NB4 (cell line): ENCODE measurements around the gene SPRED3.

ENCODE experiments used
- DNase-seq: peaks from one replicate; pipeline ENCODE4 v3.0.0; 2010; ENCODE audit warnings: low read depth
- H3K4me3 ChIP-seq: one replicate; pipeline ENCODE4 v1.5.1; 2011; ENCODE audit warnings: mild to moderate bottlenecking, low read depth, low read length, moderate library complexity
- MYC ChIP-seq: IDR thresholded peaks from 2 replicates; pipeline ENCODE4 v1.6.1; 2011; ENCODE audit warnings: low read depth, low read length
- POLR2A ChIP-seq: IDR thresholded peaks from 2 replicates; pipeline ENCODE4 v1.6.1; 2011; ENCODE audit warnings: mild to moderate bottlenecking; ENCODE audit not compliant: insufficient read length; ENCODE audit errors: extremely low read depth
- TF ChIP-seq, protein P1 (sequence below): IDR thresholded peaks from 2 replicates; pipeline ENCODE4 v1.6.1; 2011; ENCODE audit warnings: low read depth, low read length
- TF ChIP-seq, protein P2 (sequence below): IDR thresholded peaks from one replicate; pipeline ENCODE4 v1.5.1; 2012; ENCODE audit warnings: low read depth, low read length

The SPRED3 gene

DNA sequence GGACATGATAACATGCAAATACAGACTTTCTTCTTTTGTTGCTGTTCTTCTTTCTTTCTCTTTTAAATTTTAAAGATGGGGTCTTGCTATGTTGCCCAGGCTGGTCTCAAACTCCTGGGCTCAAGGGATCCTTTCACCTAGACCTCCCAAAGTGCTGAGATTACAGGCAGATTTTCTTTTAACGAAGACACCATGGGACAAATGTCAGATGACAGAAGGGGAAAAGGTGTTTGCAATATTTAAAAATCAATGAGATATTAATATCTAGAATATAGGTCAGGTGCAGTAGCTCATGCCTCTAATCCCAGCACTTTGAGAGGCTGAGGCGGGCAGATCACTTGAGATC, 41.3 kb downstream of the SPRED3 start:
- no peak overlapping the region for H3K4me3 ChIP-seq
- no peak for DNase-seq
- TF ChIP-seq POLR2A = no peak

DNA sequence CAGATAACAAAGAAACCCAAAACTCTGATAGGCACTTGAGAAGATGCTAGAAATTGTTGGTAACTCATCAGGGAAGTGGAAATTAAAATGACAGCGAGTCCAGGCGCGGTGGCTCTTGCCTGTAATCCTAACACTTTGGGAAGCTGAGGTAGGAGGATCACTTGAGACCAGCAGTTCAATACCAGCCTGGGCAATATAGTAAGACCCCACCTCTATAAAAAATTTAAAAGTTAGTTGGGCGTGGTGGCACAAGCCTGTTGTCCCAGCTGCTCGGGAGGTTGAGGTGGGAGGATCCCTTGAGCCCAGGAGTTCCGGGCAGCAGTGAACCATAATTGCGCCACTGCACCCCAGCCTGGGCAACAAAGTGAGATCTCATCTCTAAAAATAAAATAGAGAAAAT, 42.4 kb downstream of the SPRED3 start:
- DNase-seq = no peak
- TF ChIP-seq MYC (no peak), POLR2A (no peak)
- TF ChIP-seq, protein P1, sequence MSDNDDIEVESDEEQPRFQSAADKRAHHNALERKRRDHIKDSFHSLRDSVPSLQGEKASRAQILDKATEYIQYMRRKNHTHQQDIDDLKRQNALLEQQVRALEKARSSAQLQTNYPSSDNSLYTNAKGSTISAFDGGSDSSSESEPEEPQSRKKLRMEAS = no peak
- TF ChIP-seq, protein P2, sequence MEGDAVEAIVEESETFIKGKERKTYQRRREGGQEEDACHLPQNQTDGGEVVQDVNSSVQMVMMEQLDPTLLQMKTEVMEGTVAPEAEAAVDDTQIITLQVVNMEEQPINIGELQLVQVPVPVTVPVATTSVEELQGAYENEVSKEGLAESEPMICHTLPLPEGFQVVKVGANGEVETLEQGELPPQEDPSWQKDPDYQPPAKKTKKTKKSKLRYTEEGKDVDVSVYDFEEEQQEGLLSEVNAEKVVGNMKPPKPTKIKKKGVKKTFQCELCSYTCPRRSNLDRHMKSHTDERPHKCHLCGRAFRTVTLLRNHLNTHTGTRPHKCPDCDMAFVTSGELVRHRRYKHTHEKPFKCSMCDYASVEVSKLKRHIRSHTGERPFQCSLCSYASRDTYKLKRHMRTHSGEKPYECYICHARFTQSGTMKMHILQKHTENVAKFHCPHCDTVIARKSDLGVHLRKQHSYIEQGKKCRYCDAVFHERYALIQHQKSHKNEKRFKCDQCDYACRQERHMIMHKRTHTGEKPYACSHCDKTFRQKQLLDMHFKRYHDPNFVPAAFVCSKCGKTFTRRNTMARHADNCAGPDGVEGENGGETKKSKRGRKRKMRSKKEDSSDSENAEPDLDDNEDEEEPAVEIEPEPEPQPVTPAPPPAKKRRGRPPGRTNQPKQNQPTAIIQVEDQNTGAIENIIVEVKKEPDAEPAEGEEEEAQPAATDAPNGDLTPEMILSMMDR = no peak
- H3K4me3 ChIP-seq = no peak overlapping the region

DNA sequence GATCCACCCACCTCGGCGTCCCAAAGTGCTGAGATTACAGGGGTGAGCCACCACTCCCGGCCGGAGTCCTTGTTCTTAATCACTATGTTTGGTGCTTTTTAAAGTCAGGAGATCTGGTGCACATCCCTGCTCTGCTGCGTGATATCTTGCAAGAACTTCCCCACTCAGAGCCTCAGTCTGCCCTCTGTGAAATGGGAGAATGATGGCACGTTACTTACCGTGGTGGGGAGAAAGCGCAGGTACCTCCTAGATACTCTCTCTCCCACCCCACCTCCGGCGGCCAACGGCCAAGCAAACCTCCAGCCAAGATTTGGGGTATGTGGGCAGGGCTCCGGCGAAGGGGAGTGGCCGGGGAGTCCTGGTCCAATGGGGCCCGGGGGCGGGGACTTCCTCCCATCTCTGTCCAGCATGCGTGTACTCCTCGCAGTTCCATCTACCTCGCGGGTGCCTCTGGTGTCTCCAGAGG, 44.8 kb downstream of the SPRED3 start, which contains the start of gene RYR1:
RYR1 (plus strand) TSS at position 424 of the 466 bp plus-strand sequence. CDS start 139 bp downstream, outside the sequence.
- DNase-seq = peak; percentile 33
- TF ChIP-seq, protein P1 = no peak
- TF ChIP-seq MYC (no peak), POLR2A (no peak)
- TF ChIP-seq, protein P2 = no peak
- no peak within 1 kb of the TSS for H3K4me3 ChIP-seq

DNA sequence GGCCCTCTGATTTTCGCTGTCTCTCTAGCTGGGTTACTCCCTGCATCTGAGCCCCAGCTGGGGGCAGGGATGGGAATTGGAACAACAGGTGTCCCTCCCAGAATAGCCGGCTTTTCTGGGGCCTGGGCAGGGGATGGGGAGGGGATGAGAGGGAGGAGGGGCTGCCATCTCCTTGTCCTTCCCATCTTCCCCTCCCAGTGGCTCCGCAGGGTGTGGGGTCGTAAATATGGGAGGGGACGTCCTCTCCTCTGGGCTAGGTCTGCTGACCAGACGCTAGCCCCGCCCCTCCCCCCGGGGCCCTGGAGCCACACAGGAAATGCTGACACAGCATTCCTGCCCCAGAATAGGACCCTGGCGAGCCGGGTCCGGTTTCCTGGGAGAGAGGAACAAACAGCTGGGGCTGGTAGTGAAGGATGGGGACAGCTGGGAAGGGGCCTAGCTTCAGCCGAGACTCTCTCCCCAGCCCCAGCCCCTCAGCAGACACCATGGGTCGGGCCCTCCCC, 46.1 kb downstream of the SPRED3 start:
- TF ChIP-seq, protein P2 = no peak
- TF ChIP-seq MYC (no peak), POLR2A (no peak)
- TF ChIP-seq, protein P1 = no peak
- DNase-seq = no peak
- no peak overlapping the region for H3K4me3 ChIP-seq

DNA sequence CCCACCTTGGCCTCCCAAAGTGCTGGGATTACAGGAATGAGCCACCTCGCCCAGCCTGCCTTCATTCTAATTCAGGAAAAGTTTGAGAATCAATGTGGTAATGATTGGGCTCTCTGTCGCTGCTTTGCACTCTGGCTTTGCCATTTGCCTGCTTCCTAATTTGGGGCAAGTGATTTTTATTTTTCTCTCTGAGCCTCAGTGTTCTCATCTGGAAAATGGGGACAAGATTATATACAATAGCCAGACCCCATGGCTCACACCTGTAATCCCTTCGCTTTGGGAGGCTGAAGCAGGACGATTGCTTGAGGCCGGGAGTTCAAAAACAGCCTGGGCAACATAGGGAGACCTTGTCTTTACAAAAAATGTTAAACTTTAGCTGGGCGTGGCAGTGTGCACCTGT, 48.8 kb downstream of the SPRED3 start:
- no peak for DNase-seq
- no peak overlapping the region for H3K4me3 ChIP-seq
- TF ChIP-seq, protein P1 = no peak
- TF ChIP-seq, protein P2 = no peak
- no peak for TF ChIP-seq POLR2A
- no peak for TF ChIP-seq MYC

DNA sequence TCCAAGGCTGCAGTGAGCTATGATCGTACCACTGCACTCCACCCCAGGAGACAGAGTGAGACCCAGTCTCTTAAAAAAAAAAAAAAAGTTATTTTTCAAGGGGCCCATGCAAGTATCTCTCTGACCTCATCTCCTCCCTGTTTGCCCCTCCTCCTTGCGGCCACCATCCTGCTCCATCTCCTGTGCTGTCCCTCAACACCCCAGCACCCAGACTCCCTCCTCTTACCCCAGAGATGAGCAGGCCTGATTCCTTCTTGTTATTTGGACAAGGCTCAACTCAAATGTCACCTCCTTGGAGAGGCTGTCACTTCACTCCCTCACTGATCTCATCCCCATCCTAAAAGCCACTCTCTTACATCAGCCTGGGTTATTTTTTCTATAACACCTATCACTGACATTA, 49.4 kb downstream of the SPRED3 start:
- no peak overlapping the region for H3K4me3 ChIP-seq
- no peak for DNase-seq
- TF ChIP-seq, protein P2 = no peak
- TF ChIP-seq, protein P1 = no peak
- TF ChIP-seq POLR2A (no peak), MYC (no peak)
